ENCODE data around the gene HS3ST4. TPM values are rescaled to one million over a fixed set of nuclear protein-coding genes. Genes with fewer than 3 reads are reported as not detected.
"Not testable (repeated sequence)": the region's sequence is repeated elsewhere in the genome, so short reads cannot be mapped to it uniquely, and the experiment has no call there.

HS3ST4 gene
- polyA plus RNA-seq, 4 donors, result 0.04 to 0.35 TPM; not detected in 2

GRCh38 chr16:25748092-25748654 lies 56.4 kb downstream of the HS3ST4 start:
- WGBS, 3 donors, result 73 to 84% (median 74%) methylated on average over 3 of the region's 3 CpGs
- DNase-seq (no peak), FAIRE-seq (no peak)
- Histone ChIP-seq H3K4me1 (ENCODE audit: control insufficient read depth in 3 of 3, insufficient read depth in 2 of 3, low read depth in 1 of 3, low read length in 2 of 3) (no peaks in the 10 kb centered on the region), H3K36me3 (ENCODE audit: control insufficient read depth in 3 of 3, insufficient read depth in 2 of 3, low read depth in 1 of 3, low read length in 3 of 3) (no peaks in the 10 kb centered on the region), H3K9me3 (ENCODE audit: control insufficient read depth in 2 of 2, insufficient read depth in 1 of 2, low read depth in 1 of 2, low read length in 1 of 2) (no peaks in the 10 kb centered on the region), H3K4me3 (ENCODE audit: low read depth in 1 of 3, low read length in 3 of 3) (no peak overlapping the region), H3K27ac (ENCODE audit: low read depth in 1 of 3, low read length in 2 of 3) (no peak overlapping the region), H3K27me3 (ENCODE audit: control insufficient read depth in 3 of 3, insufficient read depth in 3 of 3, low read length in 3 of 3) (no peaks in the 10 kb centered on the region)

DNA sequence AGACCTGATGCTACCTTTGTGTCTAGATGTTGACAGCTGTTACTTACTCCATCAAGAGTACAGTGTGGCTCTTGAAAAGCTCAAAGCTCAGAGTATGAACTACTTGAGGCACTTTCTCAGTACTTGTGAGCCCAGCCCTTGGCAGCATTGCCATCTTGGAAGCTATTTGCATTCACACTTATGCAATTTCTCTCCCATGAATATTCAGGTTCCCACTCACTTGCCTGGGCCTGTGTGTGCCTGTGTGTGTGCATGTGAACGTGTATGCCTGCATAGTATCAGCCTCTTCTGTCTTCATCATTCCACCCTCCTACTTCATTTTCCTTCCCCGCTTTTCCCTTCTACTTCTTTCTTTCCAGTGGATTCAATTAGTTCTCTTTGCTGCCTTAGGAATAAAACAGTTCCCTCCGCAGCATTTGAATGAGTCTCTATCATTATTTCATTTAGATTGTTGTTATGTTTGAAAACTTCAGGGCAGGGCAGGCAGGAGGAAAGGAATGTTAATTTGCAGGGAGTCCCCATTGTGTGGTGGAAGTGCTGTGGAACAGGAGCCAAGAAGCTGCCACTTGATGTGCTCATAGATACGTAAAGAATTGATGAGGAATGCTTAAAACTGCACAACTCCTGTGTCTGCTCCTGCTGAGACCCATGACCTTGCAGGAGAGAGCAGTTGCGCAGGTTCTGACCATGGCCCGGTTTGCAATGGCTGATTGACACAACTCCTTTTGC lies 58.9 kb downstream of the HS3ST4 start:
- 63 to 65% (median 64%) methylated on average over 6 of the region's 6 CpGs for WGBS, 3 donors
- H3K27me3 ChIP-seq (ENCODE audit: control insufficient read depth in 3 of 3, insufficient read depth in 3 of 3, low read length in 3 of 3), result no peaks in the 10 kb centered on the region
- H3K4me1 ChIP-seq (ENCODE audit: control insufficient read depth in 3 of 3, insufficient read depth in 2 of 3, low read depth in 1 of 3, low read length in 2 of 3), result no peaks in the 10 kb centered on the region
- H3K4me3 ChIP-seq (ENCODE audit: low read depth in 1 of 3, low read length in 3 of 3), result no peak overlapping the region
- FAIRE-seq (no peak), DNase-seq (no peak)
- H3K27ac ChIP-seq (ENCODE audit: low read depth in 1 of 3, low read length in 2 of 3), result no peak overlapping the region
- no peaks in the 10 kb centered on the region for H3K36me3 ChIP-seq (ENCODE audit: control insufficient read depth in 3 of 3, insufficient read depth in 2 of 3, low read depth in 1 of 3, low read length in 3 of 3)
- H3K9me3 ChIP-seq (ENCODE audit: control insufficient read depth in 2 of 2, insufficient read depth in 1 of 2, low read depth in 1 of 2, low read length in 1 of 2), result no peaks in the 10 kb centered on the region

DNA sequence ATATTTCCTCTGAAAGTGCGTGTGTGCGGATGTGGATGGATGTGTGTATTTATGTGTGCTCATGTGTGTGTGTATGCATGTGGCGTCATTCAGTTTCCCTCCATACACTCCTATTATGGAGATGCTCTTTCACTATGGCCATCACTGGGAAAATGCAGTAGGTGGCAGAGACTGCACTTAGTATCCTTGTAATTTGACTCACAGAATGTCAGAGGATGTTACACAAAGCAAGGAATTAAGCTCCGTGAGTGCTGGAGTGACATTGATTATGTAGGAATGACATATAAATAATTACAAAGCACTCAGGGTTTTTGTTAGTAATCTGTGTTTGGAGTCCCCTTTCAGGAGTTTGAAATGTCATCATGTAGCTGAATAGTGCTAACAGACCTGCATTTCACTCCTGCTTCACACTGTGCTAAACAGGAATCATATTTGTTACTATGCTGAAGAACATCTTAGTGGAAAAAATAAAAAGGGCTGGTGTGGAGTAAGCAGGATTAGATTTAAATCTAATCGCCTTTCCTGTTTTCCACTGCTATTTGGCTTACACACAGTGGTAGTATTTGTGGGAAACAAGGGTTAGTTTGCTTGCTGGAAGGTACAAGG lies 59.6 kb downstream of the HS3ST4 start:
- H3K27ac ChIP-seq (ENCODE audit: low read depth in 1 of 3, low read length in 2 of 3), result no peak overlapping the region
- DNase-seq (no peak), FAIRE-seq (no peak)
- H3K36me3 ChIP-seq (ENCODE audit: control insufficient read depth in 3 of 3, insufficient read depth in 2 of 3, low read depth in 1 of 3, low read length in 3 of 3), result no peaks in the 10 kb centered on the region
- no peaks in the 10 kb centered on the region for H3K4me1 ChIP-seq (ENCODE audit: control insufficient read depth in 3 of 3, insufficient read depth in 2 of 3, low read depth in 1 of 3, low read length in 2 of 3)
- no peak overlapping the region for H3K4me3 ChIP-seq (ENCODE audit: low read depth in 1 of 3, low read length in 3 of 3)
- no peaks in the 10 kb centered on the region for H3K9me3 ChIP-seq (ENCODE audit: control insufficient read depth in 2 of 2, insufficient read depth in 1 of 2, low read depth in 1 of 2, low read length in 1 of 2)
- 75 to 80% (median 78%) methylated on average over 5 of the region's 5 CpGs for WGBS, 3 donors
- no peaks in the 10 kb centered on the region for H3K27me3 ChIP-seq (ENCODE audit: control insufficient read depth in 3 of 3, insufficient read depth in 3 of 3, low read length in 3 of 3)

GRCh38 chr16:25764466-25764865 lies 72.7 kb downstream of the HS3ST4 start:
- no peak for DNase-seq
- Histone ChIP-seq H3K4me1 (ENCODE audit: control insufficient read depth in 3 of 3, insufficient read depth in 2 of 3, low read depth in 1 of 3, low read length in 2 of 3) (no peaks in the 10 kb centered on the region), H3K27ac (ENCODE audit: low read depth in 1 of 3, low read length in 2 of 3) (no peak overlapping the region), H3K9me3 (ENCODE audit: control insufficient read depth in 2 of 2, insufficient read depth in 1 of 2, low read depth in 1 of 2, low read length in 1 of 2) (no peaks in the 10 kb centered on the region), H3K27me3 (ENCODE audit: control insufficient read depth in 3 of 3, insufficient read depth in 3 of 3, low read length in 3 of 3) (no peaks in the 10 kb centered on the region), H3K4me3 (ENCODE audit: low read depth in 1 of 3, low read length in 3 of 3) (no peak overlapping the region), H3K36me3 (ENCODE audit: control insufficient read depth in 3 of 3, insufficient read depth in 2 of 3, low read depth in 1 of 3, low read length in 3 of 3) (no peaks in the 10 kb centered on the region)
- whole genome bisulfite sequencing, 3 donors, result 86 to 93% (median 88%) methylated on average over 2 of the region's 2 CpGs
- FAIRE-seq, result no peak

GRCh38 chr16:25771216-25771615 lies 79.5 kb downstream of the HS3ST4 start:
- WGBS, 3 donors, result 68 to 93% (median 75%) methylated on average over 1 of the region's 1 CpG
- Histone ChIP-seq H3K27me3 (ENCODE audit: control insufficient read depth in 3 of 3, insufficient read depth in 3 of 3, low read length in 3 of 3) (no peaks in the 10 kb centered on the region), H3K4me3 (ENCODE audit: low read depth in 1 of 3, low read length in 3 of 3) (no peak overlapping the region), H3K36me3 (ENCODE audit: control insufficient read depth in 3 of 3, insufficient read depth in 2 of 3, low read depth in 1 of 3, low read length in 3 of 3) (no peaks in the 10 kb centered on the region), H3K27ac (ENCODE audit: low read depth in 1 of 3, low read length in 2 of 3) (no peak overlapping the region), H3K4me1 (ENCODE audit: control insufficient read depth in 3 of 3, insufficient read depth in 2 of 3, low read depth in 1 of 3, low read length in 2 of 3) (no peaks in the 10 kb centered on the region), H3K9me3 (ENCODE audit: control insufficient read depth in 2 of 2, insufficient read depth in 1 of 2, low read depth in 1 of 2, low read length in 1 of 2) (no peaks in the 10 kb centered on the region)
- FAIRE-seq (no peak), DNase-seq (no peak)

GRCh38 chr16:25771812-25772568 lies 80.2 kb downstream of the HS3ST4 start:
- Histone ChIP-seq H3K4me3 (ENCODE audit: low read depth in 1 of 3, low read length in 3 of 3) (no peak overlapping the region), H3K27me3 (ENCODE audit: control insufficient read depth in 3 of 3, insufficient read depth in 3 of 3, low read length in 3 of 3) (no peaks in the 10 kb centered on the region), H3K4me1 (ENCODE audit: control insufficient read depth in 3 of 3, insufficient read depth in 2 of 3, low read depth in 1 of 3, low read length in 2 of 3) (no peaks in the 10 kb centered on the region), H3K27ac (ENCODE audit: low read depth in 1 of 3, low read length in 2 of 3) (no peak overlapping the region), H3K36me3 (ENCODE audit: control insufficient read depth in 3 of 3, insufficient read depth in 2 of 3, low read depth in 1 of 3, low read length in 3 of 3) (no peaks in the 10 kb centered on the region), H3K9me3 (ENCODE audit: control insufficient read depth in 2 of 2, insufficient read depth in 1 of 2, low read depth in 1 of 2, low read length in 1 of 2) (no peaks in the 10 kb centered on the region)
- WGBS, 3 donors, result 49 to 67% (median 56%) methylated on average over 5 of the region's 5 CpGs
- DNase-seq (no peak), FAIRE-seq (no peak)

DNA sequence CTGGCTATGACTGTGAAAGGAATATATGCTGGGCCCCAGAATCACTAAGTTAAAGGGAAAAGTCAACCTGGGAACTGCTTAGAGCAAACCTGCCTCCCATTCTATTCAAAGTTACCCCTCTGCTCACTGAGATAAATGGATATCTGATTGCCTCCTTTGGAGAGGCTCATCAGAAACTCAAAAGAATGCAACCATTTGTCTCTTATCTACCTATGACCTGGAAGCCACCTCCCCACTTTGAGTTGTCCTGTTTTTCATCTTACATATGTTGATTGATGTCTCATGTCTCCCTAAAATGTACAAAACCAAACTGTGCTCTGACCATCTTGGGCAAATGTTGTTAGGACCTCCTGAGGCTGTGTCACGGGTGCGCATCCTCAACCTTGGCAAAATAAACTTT lies 84.5 kb downstream of the HS3ST4 start:
- not testable (repeated sequence) for H3K36me3 ChIP-seq (ENCODE audit: control insufficient read depth in 3 of 3, insufficient read depth in 2 of 3, low read depth in 1 of 3, low read length in 3 of 3); H3K4me3 ChIP-seq (ENCODE audit: low read depth in 1 of 3, low read length in 3 of 3); FAIRE-seq; H3K4me1 ChIP-seq (ENCODE audit: control insufficient read depth in 3 of 3, insufficient read depth in 2 of 3, low read depth in 1 of 3, low read length in 2 of 3); H3K27me3 ChIP-seq (ENCODE audit: control insufficient read depth in 3 of 3, insufficient read depth in 3 of 3, low read length in 3 of 3); H3K9me3 ChIP-seq (ENCODE audit: control insufficient read depth in 2 of 2, insufficient read depth in 1 of 2, low read depth in 1 of 2, low read length in 1 of 2); DNase-seq; H3K27ac ChIP-seq (ENCODE audit: low read depth in 1 of 3, low read length in 2 of 3)
- 87 to 92% (median 91%) methylated on average over 2 of the region's 2 CpGs for WGBS, 3 donors

- Histone ChIP-seq H3K36me3 (ENCODE audit: control insufficient read depth in 3 of 3, insufficient read depth in 2 of 3, low read depth in 1 of 3, low read length in 3 of 3) (no peaks in the 10 kb centered on the region), H3K27ac (ENCODE audit: low read depth in 1 of 3, low read length in 2 of 3) (no peak overlapping the region), H3K27me3 (ENCODE audit: control insufficient read depth in 3 of 3, insufficient read depth in 3 of 3, low read length in 3 of 3) (no peaks in the 10 kb centered on the region), H3K4me1 (ENCODE audit: control insufficient read depth in 3 of 3, insufficient read depth in 2 of 3, low read depth in 1 of 3, low read length in 2 of 3) (no peaks in the 10 kb centered on the region), H3K9me3 (ENCODE audit: control insufficient read depth in 2 of 2, insufficient read depth in 1 of 2, low read depth in 1 of 2, low read length in 1 of 2) (no peaks in the 10 kb centered on the region), H3K4me3 (ENCODE audit: low read depth in 1 of 3, low read length in 3 of 3) (no peak overlapping the region)
- DNase-seq (no peak), FAIRE-seq (no peak)
- 69 to 93% (median 73%) methylated on average over 1 of the region's 1 CpG for WGBS, 3 donors
Measured at GRCh38 chr16:25783226-25783625, 91.5 kb downstream of the HS3ST4 start.

Measured in small intestine (tissue), 7 donors.